H9 (cell line): ENCODE measurements around the gene EBF4. TPM values are rescaled to one million over a fixed set of nuclear protein-coding genes. Genes with fewer than 3 reads are reported as not detected.

ENCODE experiments used
- DNase-seq: peaks from one replicate; pipeline ENCODE4 v3.0.0-alpha.2; 2017
- H2AFZ ChIP-seq: one replicate; pipeline ENCODE4 v1.6.1; 2013; ENCODE audit warnings: mild to moderate bottlenecking, low read length, control low read depth, moderate library complexity
- H2AK5ac ChIP-seq: 2 replicates; pipeline ENCODE4 v1.6.1; 2013; ENCODE audit warnings: low read length, control low read depth, mixed read lengths; ENCODE audit not compliant: insufficient read length
- H2BK120ac ChIP-seq: one replicate; pipeline ENCODE4 v1.6.1; 2013; ENCODE audit warnings: low read depth, mild to moderate bottlenecking, low read length, control low read depth, inconsistent platforms; ENCODE audit not compliant: poor library complexity, severe bottlenecking
- H2BK12ac ChIP-seq: 2 replicates; pipeline ENCODE4 v1.6.1; 2013; ENCODE audit warnings: low read length, control low read depth, mixed read lengths, low read depth; ENCODE audit not compliant: insufficient read length
- H2BK15ac ChIP-seq: 2 replicates; pipeline ENCODE4 v1.6.1; 2013; ENCODE audit warnings: low read depth, low read length, control low read depth
- H2BK20ac ChIP-seq: one replicate; pipeline ENCODE4 v1.6.1; 2013; ENCODE audit warnings: low read depth, mild to moderate bottlenecking, low read length, control low read depth, inconsistent platforms; ENCODE audit not compliant: poor library complexity, severe bottlenecking
- H2BK5ac ChIP-seq: 2 replicates; pipeline ENCODE4 v1.6.1; 2013; ENCODE audit warnings: low read length, control low read depth, mixed read lengths; ENCODE audit not compliant: insufficient read length
- H3K14ac ChIP-seq: 2 replicates; pipeline ENCODE4 v1.6.1; 2013; ENCODE audit warnings: low read length, control low read depth; ENCODE audit not compliant: insufficient read depth
- H3K18ac ChIP-seq: 2 replicates; pipeline ENCODE4 v1.6.1; 2013; ENCODE audit warnings: low read depth, mild to moderate bottlenecking, mixed read lengths, low read length, control low read depth; ENCODE audit not compliant: insufficient read length
- H3K23ac ChIP-seq: 2 replicates; pipeline ENCODE4 v1.6.1; 2013; ENCODE audit warnings: low read length, control low read depth, mixed read lengths, low read depth; ENCODE audit not compliant: insufficient read length
- H3K23me2 ChIP-seq: 2 replicates; pipeline ENCODE4 v1.6.1; 2013; ENCODE audit warnings: low read depth, mild to moderate bottlenecking, mixed read lengths, low read length, control low read depth; ENCODE audit not compliant: insufficient read length, poor library complexity, severe bottlenecking
- H3K27ac ChIP-seq: 2 replicates; pipeline ENCODE4 v1.5.1; 2013; ENCODE audit warnings: low read length, control low read depth, mixed read lengths, low read depth; ENCODE audit not compliant: insufficient read length
- H3K27me3 ChIP-seq: 2 replicates; pipeline ENCODE4 v1.6.1; 2013; ENCODE audit warnings: low read length, control low read depth, inconsistent platforms; ENCODE audit not compliant: insufficient read depth
- H3K4ac ChIP-seq: 2 replicates; pipeline ENCODE4 v1.6.1; 2013; ENCODE audit warnings: low read depth, mild to moderate bottlenecking, control low read depth, inconsistent platforms, low read length, moderate library complexity
- H3K4me1 ChIP-seq: 2 replicates; pipeline ENCODE4 v1.6.1; 2013; ENCODE audit warnings: low read length, control low read depth, inconsistent platforms; ENCODE audit not compliant: insufficient read depth
- H3K4me2 ChIP-seq: 2 replicates; pipeline ENCODE4 v1.6.1; 2013; ENCODE audit warnings: low read length, control low read depth, mixed read lengths; ENCODE audit not compliant: insufficient read length, insufficient read depth
- H3K56ac ChIP-seq: 2 replicates; pipeline ENCODE4 v1.6.1; 2013; ENCODE audit warnings: low read depth, mild to moderate bottlenecking, mixed read lengths, low read length, control low read depth; ENCODE audit not compliant: insufficient read length
- H3K79me1 ChIP-seq: 2 replicates; pipeline ENCODE4 v1.6.1; 2013; ENCODE audit warnings: low read depth, mild to moderate bottlenecking, moderate library complexity, low read length, control low read depth, inconsistent platforms; ENCODE audit not compliant: insufficient read depth, poor library complexity, severe bottlenecking
- H3K79me2 ChIP-seq: 2 replicates; pipeline ENCODE4 v1.6.1; 2013; ENCODE audit warnings: low read length, control low read depth, inconsistent platforms; ENCODE audit not compliant: insufficient read depth
- H3K9ac ChIP-seq: 2 replicates; pipeline ENCODE4 v1.6.1; 2013; ENCODE audit warnings: low read length, control low read depth, mixed read lengths; ENCODE audit not compliant: insufficient read length; ENCODE audit errors: extremely low read depth
- H3K9me3 ChIP-seq: one replicate; pipeline ENCODE4 v1.6.1; 2013; ENCODE audit warnings: low read depth, low read length, inconsistent platforms; ENCODE audit not compliant: control insufficient read depth
- H3T11ph ChIP-seq: one replicate; pipeline ENCODE4 v1.6.1; 2013; ENCODE audit warnings: mild to moderate bottlenecking, low read length, control low read depth, inconsistent platforms
- H4K20me1 ChIP-seq: one replicate; pipeline ENCODE4 v1.6.1; 2013; ENCODE audit not compliant: control insufficient read depth, insufficient read length, insufficient read depth
- H4K5ac ChIP-seq: 2 replicates; pipeline ENCODE4 v1.6.1; 2013; ENCODE audit warnings: low read depth, mild to moderate bottlenecking, mixed read lengths, low read length, control low read depth; ENCODE audit not compliant: insufficient read length
- H4K8ac ChIP-seq: replicated peaks from 2 replicates; pipeline ENCODE4 v1.6.1; 2013; ENCODE audit warnings: low read length, control low read depth, mixed read lengths, low read depth; ENCODE audit not compliant: insufficient read length
- H4K91ac ChIP-seq: 2 replicates; pipeline ENCODE4 v1.6.1; 2013; ENCODE audit warnings: low read depth, mild to moderate bottlenecking, moderate library complexity, mixed read lengths, low read length, control low read depth; ENCODE audit not compliant: insufficient read length
- H3K27ac Mint-ChIP-seq, 3 experiments: 2 replicates in 2 of 3; 3 replicates in 1 of 3; pipeline ENCODE4 v1.8.0; 2020 to 2021; ENCODE audit warnings: mixed read lengths in 3 of 3, mild to moderate bottlenecking in 1 of 3, moderate library complexity in 1 of 3
- H3K27me3 Mint-ChIP-seq: 2 replicates; pipeline ENCODE4 v1.8.0; 2021; ENCODE audit warnings: low read depth, mild to moderate bottlenecking, moderate library complexity, mixed read lengths
- H3K36me3 Mint-ChIP-seq, 3 experiments: 2 replicates in 2 of 3; 3 replicates in 1 of 3; pipeline ENCODE4 v1.8.0; 2020 to 2021; ENCODE audit warnings: low read depth in 3 of 3, mixed read lengths in 3 of 3; ENCODE audit not compliant: insufficient read depth in 1 of 3
- H3K4me1 Mint-ChIP-seq, 2 experiments: 2 replicates each; pipeline ENCODE4 v1.8.0; 2020; ENCODE audit warnings: mixed read lengths in 2 of 2
- H3K4me3 Mint-ChIP-seq, 2 experiments: 2 replicates in 1 of 2; 3 replicates in 1 of 2; pipeline ENCODE4 v1.8.0; 2020 to 2021; ENCODE audit warnings: mild to moderate bottlenecking in 2 of 2, mixed read lengths in 2 of 2, moderate library complexity in 1 of 2
- H3K9me3 Mint-ChIP-seq, 2 experiments: 2 replicates in 1 of 2; 3 replicates in 1 of 2; pipeline ENCODE4 v1.8.0; 2020; ENCODE audit warnings: mild to moderate bottlenecking in 2 of 2, mixed read lengths in 2 of 2, moderate library complexity in 1 of 2
- WGBS: extraction: QIAGEN DNeasy Blood & Tissue Kit; methylation state at CpG from one replicate; pipeline ENCODE4 v1.1.7; 2013; ENCODE audit warnings: missing lambda C conversion rate, low lambda C conversion rate, mixed read lengths; ENCODE audit not compliant: insufficient read length; ENCODE audit errors: extremely low coverage; 5-methylcytosine and 5-hydroxymethylcytosine counted together
- total RNA-seq: library from RNA; stranded (reverse); gene quantifications from 2 replicates; pipeline ENCODE4 v1.2.1, GENCODE V29; 2021
- TF ChIP-seq, protein P1 (sequence below): fragments of 200-600 bp; sonication (generic); conservative IDR thresholded peaks from 3 replicates; pipeline ENCODE4 v1.8.0; 2021; ENCODE audit warnings: antibody characterized with exemption, mild to moderate bottlenecking

Gene EBF4
- total RNA-seq, 1 experiment from 2014 or later, result 3.9 TPM

DNA sequence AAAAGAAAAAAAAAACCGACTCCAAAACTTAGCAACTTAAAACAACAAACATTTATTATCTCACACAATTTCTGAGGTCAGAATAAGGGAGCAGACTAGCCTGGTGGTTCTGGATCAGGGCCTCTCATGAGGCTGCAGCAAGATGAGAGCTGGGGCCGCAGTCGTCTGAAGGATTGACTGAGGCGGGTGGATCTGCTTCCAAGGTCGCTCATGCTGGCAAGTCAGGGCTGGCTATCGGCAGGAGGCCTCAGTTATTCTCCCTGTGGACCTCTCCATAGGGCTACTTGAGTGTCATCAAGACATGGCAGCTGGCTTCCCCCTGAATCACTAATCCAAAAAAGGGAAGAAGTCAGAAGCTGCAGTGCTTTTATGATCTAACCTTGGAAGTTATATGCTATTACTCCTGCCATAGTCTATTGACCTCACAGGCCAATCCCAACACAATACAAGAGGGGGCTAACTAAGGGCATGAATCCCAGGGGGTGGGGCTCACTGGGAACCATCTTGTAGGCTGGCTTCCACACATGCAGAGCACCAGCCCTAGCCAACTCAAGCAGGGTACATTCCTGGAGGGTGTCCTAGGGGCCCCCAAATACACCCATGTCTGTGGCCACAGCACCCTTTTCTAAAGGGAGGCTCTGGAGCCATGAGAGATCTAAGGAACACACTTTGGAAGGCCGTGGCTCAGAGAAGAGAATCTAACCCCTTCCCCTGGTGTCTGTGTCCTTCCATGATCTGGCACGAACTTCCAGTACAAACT, 11.3 kb downstream of the EBF4 start:
- Histone ChIP-seq H2BK15ac (no peak overlapping the region), H3K27ac (no peak overlapping the region), H3K9me3 (no peaks in the 10 kb centered on the region), H2BK12ac (no peak overlapping the region), H2AFZ (no peak overlapping the region), H3K18ac (no peak overlapping the region), H2AK5ac (no peak overlapping the region), H4K5ac (no peak overlapping the region), H3K56ac (no peak overlapping the region), H3K23ac (no peak overlapping the region), H2BK120ac (no peak overlapping the region), H2BK5ac (no peak overlapping the region), H3K79me2 (no peaks in the 10 kb centered on the region), H3K14ac (no peak overlapping the region), H3K4ac (no peak overlapping the region), H3K23me2 (no peaks in the 10 kb centered on the region), H4K8ac (no peak overlapping the region), H4K91ac (no peak overlapping the region), H3K79me1 (no peaks in the 10 kb centered on the region), H3K4me1 (peaks cover 4% of the 10 kb centered on the region; the same call in 1 of the 2 replicates), H3K9ac (no peak overlapping the region), H3K4me2 (no peak overlapping the region), H3T11ph (no peak overlapping the region), H2BK20ac (no peak overlapping the region), H4K20me1 (no peaks in the 10 kb centered on the region), H3K27me3 (peaks cover 10% of the 10 kb centered on the region; the same call in 1 of the 2 replicates)
- H3K4me1 Mint-ChIP-seq, result peaks cover 50 to 56% of the 10 kb centered on the region in 2 experiments
- no CpG with 5 or more reads among the region's 8 CpGs for WGBS
- no peaks in the 10 kb centered on the region for H3K9me3 Mint-ChIP-seq
- no peak for DNase-seq
- H3K27ac Mint-ChIP-seq, result no peak overlapping the region
- TF ChIP-seq, protein P1, sequence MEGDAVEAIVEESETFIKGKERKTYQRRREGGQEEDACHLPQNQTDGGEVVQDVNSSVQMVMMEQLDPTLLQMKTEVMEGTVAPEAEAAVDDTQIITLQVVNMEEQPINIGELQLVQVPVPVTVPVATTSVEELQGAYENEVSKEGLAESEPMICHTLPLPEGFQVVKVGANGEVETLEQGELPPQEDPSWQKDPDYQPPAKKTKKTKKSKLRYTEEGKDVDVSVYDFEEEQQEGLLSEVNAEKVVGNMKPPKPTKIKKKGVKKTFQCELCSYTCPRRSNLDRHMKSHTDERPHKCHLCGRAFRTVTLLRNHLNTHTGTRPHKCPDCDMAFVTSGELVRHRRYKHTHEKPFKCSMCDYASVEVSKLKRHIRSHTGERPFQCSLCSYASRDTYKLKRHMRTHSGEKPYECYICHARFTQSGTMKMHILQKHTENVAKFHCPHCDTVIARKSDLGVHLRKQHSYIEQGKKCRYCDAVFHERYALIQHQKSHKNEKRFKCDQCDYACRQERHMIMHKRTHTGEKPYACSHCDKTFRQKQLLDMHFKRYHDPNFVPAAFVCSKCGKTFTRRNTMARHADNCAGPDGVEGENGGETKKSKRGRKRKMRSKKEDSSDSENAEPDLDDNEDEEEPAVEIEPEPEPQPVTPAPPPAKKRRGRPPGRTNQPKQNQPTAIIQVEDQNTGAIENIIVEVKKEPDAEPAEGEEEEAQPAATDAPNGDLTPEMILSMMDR, result no peak
- no peaks in the 10 kb centered on the region for H3K36me3 Mint-ChIP-seq
- H3K4me3 Mint-ChIP-seq, result no peak overlapping the region
- H3K27me3 Mint-ChIP-seq, result peaks cover 84% of the 10 kb centered on the region
